ENCODE data around the gene PPARGC1A.

PPARGC1A gene

DNA sequence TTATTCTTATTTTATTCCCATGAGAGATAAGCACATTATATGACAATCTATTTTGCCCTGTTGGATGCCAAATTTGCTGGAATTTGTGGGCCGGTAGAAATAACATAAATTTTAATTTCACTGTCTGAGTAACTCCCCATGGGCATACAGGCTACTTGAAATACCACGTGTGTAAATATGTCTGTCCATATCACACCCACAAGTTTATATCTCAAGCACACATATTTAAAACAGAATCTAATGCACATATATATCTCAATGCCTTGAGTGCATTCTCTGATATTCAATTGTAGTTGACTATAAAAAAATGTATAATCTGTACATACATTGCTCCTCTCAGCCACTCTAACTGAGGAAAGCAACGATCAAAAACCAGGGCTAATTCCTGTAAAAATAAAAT lies 51.2 kb downstream of the PPARGC1A start:
- no peak for DNase-seq (ENCODE audit: low read depth)
- TF ChIP-seq, protein P1, sequence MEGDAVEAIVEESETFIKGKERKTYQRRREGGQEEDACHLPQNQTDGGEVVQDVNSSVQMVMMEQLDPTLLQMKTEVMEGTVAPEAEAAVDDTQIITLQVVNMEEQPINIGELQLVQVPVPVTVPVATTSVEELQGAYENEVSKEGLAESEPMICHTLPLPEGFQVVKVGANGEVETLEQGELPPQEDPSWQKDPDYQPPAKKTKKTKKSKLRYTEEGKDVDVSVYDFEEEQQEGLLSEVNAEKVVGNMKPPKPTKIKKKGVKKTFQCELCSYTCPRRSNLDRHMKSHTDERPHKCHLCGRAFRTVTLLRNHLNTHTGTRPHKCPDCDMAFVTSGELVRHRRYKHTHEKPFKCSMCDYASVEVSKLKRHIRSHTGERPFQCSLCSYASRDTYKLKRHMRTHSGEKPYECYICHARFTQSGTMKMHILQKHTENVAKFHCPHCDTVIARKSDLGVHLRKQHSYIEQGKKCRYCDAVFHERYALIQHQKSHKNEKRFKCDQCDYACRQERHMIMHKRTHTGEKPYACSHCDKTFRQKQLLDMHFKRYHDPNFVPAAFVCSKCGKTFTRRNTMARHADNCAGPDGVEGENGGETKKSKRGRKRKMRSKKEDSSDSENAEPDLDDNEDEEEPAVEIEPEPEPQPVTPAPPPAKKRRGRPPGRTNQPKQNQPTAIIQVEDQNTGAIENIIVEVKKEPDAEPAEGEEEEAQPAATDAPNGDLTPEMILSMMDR (conservative IDR thresholded peaks at IDR 0.05; ENCODE audit: control insufficient read depth, insufficient read depth, low read depth, low read length) = no peak

GRCh38 chr4:23838131-23838530 lies 51.7 kb downstream of the PPARGC1A start:
- TF ChIP-seq, protein P1 (conservative IDR thresholded peaks at IDR 0.05; ENCODE audit: control insufficient read depth, insufficient read depth, low read depth, low read length) = no peak
- no peak for DNase-seq (ENCODE audit: low read depth)
- H3K4me3 ChIP-seq (ENCODE audit: control insufficient read depth, low read depth, low read length) = no peak overlapping the region

More for the DNA sequence above, 51.2 kb downstream of the PPARGC1A start:
- no peak overlapping the region for H3K4me3 ChIP-seq (ENCODE audit: control insufficient read depth, low read depth, low read length)

DNA sequence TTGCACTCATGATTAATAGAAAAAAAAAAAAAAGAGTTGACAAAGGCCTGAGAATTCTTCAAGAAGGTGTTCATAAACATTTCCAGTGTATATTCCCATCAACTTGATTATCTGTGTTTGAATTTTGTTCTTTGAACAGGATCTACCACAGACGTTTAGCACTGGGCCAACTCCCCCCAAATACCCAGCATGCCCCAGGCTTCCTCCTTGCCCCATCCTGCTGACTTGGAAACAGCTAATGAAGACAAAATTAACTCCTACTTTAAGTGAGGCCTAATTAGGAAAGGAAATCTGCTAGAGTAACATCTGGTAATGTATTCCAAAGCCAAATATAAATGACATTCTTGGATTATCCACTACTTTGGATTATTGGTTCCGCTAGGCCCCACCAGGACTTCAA lies 52.5 kb downstream of the PPARGC1A start:
- TF ChIP-seq, protein P1 (conservative IDR thresholded peaks at IDR 0.05; ENCODE audit: control insufficient read depth, insufficient read depth, low read depth, low read length) = no peak
- no peak overlapping the region for H3K4me3 ChIP-seq (ENCODE audit: control insufficient read depth, low read depth, low read length)
- no peak for DNase-seq (ENCODE audit: low read depth)

GRCh38 chr4:23835774-23836478 lies 53.9 kb downstream of the PPARGC1A start:
- TF ChIP-seq, protein P1 (conservative IDR thresholded peaks at IDR 0.05; ENCODE audit: control insufficient read depth, insufficient read depth, low read depth, low read length) = no peak
- no peak for DNase-seq (ENCODE audit: low read depth)
- no peak overlapping the region for H3K4me3 ChIP-seq (ENCODE audit: control insufficient read depth, low read depth, low read length)

DNA sequence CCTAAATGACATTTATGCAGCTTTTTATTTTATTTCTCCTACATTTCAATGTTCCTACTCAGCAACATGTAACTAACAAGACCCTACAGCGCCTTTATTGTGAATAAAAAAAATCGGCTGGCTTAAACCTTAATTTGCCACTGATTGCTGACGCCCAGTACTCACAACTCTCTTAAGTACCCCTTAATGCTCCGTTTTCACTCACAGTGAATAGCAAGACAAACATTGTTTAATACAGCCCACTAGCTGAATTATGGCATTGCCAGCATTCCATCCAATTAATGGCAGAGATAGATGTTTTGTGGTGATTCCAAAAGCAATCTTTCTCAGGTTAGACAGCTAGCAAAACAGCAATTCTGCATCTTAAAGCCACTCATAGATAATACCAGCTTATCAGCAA lies 61.1 kb downstream of the PPARGC1A start:
- no peak overlapping the region for H3K4me3 ChIP-seq (ENCODE audit: control insufficient read depth, low read depth, low read length)
- TF ChIP-seq, protein P1 (conservative IDR thresholded peaks at IDR 0.05; ENCODE audit: control insufficient read depth, insufficient read depth, low read depth, low read length) = no peak
- DNase-seq (ENCODE audit: low read depth) = no peak

- no peak overlapping the region for H3K4me3 ChIP-seq (ENCODE audit: control insufficient read depth, low read depth, low read length)
- TF ChIP-seq, protein P1 (conservative IDR thresholded peaks at IDR 0.05; ENCODE audit: control insufficient read depth, insufficient read depth, low read depth, low read length) = no peak
Measured at GRCh38 chr4:23828020-23828715, 61.7 kb downstream of the PPARGC1A start.

More at GRCh38 chr4:23828020-23828715, 61.7 kb downstream of the PPARGC1A start:
- DNase-seq (ENCODE audit: low read depth) = peak; percentile 8
